Measurements from ENCODE around the gene GRAMD1B.

GRCh38 chr11:123630126-123630608 lies 200.1 kb downstream of the GRAMD1B start:
- TF ChIP-seq, protein P1, sequence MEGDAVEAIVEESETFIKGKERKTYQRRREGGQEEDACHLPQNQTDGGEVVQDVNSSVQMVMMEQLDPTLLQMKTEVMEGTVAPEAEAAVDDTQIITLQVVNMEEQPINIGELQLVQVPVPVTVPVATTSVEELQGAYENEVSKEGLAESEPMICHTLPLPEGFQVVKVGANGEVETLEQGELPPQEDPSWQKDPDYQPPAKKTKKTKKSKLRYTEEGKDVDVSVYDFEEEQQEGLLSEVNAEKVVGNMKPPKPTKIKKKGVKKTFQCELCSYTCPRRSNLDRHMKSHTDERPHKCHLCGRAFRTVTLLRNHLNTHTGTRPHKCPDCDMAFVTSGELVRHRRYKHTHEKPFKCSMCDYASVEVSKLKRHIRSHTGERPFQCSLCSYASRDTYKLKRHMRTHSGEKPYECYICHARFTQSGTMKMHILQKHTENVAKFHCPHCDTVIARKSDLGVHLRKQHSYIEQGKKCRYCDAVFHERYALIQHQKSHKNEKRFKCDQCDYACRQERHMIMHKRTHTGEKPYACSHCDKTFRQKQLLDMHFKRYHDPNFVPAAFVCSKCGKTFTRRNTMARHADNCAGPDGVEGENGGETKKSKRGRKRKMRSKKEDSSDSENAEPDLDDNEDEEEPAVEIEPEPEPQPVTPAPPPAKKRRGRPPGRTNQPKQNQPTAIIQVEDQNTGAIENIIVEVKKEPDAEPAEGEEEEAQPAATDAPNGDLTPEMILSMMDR (IDR thresholded peaks at IDR 0.05; ENCODE audit: borderline replicate concordance, extremely low read depth, low read length, poor library complexity, severe bottlenecking) = no peak
- no peak for TF ChIP-seq EZH2 (IDR thresholded peaks at IDR 0.05; ENCODE audit: borderline replicate concordance, low read depth, low read length, severe bottlenecking)
